GM21390 (cell line): ENCODE results near the gene DHX30.
A peak's percentile ranks its signal among the peaks of the same experiment; 100 is the strongest.
"Not testable (repeated sequence)": the region's sequence is repeated elsewhere in the genome, so short reads cannot be mapped to it uniquely, and the experiment has no call there.

Experiments used
- ATAC-seq: cut with Tn5 transposase; IDR thresholded peaks from one replicate; pipeline ENCODE4 v1.9.1; 2021; ENCODE audit not compliant: unreplicated experiment

The DHX30 gene, protein sequence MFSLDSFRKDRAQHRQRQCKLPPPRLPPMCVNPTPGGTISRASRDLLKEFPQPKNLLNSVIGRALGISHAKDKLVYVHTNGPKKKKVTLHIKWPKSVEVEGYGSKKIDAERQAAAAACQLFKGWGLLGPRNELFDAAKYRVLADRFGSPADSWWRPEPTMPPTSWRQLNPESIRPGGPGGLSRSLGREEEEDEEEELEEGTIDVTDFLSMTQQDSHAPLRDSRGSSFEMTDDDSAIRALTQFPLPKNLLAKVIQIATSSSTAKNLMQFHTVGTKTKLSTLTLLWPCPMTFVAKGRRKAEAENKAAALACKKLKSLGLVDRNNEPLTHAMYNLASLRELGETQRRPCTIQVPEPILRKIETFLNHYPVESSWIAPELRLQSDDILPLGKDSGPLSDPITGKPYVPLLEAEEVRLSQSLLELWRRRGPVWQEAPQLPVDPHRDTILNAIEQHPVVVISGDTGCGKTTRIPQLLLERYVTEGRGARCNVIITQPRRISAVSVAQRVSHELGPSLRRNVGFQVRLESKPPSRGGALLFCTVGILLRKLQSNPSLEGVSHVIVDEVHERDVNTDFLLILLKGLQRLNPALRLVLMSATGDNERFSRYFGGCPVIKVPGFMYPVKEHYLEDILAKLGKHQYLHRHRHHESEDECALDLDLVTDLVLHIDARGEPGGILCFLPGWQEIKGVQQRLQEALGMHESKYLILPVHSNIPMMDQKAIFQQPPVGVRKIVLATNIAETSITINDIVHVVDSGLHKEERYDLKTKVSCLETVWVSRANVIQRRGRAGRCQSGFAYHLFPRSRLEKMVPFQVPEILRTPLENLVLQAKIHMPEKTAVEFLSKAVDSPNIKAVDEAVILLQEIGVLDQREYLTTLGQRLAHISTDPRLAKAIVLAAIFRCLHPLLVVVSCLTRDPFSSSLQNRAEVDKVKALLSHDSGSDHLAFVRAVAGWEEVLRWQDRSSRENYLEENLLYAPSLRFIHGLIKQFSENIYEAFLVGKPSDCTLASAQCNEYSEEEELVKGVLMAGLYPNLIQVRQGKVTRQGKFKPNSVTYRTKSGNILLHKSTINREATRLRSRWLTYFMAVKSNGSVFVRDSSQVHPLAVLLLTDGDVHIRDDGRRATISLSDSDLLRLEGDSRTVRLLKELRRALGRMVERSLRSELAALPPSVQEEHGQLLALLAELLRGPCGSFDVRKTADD

DNA sequence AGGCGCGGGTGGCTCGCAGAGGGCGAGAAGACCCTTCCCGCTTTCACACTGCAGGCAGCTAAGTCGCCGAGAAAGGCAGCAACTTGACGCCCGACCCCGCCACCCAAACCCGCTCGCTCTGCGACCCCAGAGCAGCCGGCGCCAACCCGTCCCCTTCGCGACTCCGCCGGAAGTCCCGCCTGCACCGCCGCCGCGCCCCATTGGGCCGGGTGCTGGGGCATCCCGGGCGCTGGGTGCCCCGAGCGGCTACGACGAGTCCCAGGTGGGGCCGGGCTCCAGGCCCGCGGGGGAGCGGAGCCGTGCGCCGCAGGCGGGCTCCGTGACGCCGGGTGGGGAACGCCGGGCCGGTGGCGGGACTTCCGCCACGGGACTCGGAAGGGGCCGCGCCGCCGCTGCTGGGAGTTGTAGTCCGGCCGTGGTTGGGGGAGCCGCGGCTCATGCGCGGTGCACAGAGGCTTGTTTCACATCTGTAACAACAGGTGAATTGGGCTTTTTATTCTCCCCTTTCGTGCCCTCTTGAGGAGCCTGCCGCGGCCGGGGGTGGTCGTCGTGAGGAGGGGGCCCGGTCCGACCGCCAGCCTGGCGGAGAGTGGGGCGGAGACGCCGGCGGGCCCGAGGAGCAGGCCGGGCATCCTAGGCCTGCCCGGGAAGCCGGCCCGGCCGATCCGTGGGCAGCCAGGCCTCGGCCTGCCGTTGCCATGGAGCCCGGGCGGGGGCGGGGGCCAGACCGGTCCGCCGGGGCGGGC, at the start of gene DHX30:
Gene DHX30 (plus strand): TSS at position 405 of the 746 bp plus-strand sequence. CDS start 7,546 bp downstream, outside the sequence.
- peak; percentile 86 for ATAC-seq

DNA sequence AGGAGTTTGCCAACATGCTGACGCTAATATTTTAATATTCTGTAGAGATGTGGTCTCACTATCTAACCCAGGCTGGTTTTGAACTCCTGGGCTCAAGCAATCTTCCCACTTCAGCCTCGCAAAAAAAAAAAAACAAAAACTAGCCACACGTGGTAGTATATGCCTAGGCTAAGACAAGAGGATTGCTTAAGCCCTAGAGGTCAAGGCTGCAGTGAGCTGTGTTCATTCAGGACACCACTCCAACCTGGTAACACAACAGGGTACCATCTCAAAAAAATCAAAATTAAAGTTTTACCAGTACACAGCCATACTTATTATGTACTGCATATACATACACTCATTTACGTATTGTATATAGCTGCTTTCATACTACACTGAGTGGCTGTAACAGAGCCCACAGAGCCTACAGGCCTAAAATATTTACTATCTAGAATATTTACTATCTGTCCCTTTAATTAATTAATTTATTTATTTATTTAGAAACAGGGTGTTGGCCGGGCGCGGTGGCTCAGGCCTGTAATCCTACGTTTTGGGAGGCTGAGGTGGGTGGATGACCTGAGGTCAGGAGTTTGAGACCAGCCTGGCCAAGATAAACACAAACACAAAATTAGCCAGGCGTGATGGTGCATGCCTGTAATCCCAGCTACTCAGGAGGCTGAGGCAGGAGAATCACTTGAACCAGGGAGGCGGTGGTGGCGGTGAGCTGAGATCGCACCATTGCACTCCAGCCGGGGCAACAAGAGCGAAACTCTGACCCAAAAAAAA, 44.5 kb upstream of the DHX30 start:
- ATAC-seq: no peak

DNA sequence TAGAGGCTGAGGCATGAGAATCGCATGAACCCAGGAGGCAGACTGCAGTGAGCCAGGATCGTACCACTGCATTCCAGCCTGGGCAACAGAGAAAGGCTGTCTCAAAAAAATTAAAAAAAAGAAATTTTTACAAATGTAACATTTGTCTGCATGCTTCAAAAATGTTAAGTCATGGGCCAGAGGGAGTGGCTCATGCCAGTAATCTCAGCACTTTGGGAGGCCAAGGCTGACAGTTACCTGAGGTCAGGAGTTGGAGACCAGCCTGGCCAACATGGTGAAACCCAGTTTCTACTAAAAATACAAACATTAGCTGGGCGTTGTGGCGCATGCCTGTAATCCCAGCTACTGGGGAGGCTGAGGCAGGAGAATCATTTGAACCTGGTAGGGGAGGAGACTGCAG, 42.7 kb upstream of the DHX30 start:
- ATAC-seq: not testable (repeated sequence)

DNA sequence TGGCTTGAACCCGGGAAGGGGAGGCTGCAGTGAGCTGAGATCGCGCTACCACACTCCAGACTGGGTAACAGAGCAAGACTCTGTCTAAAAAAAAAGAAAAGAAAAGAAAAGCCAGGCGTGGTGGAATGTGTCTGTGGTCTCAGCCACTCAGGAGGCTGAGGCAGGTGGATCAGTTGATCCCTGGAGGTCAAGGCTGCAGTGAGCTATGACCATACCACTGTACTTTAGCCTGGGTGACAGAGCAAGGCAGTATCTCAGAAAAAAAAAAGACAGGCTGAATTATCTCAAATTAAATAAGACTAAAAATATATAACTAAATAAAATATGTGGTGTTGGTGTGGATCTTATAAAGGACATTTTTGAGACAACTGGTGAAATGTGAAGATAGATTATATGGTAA, 41.9 kb upstream of the DHX30 start:
- ATAC-seq: no peak

DNA sequence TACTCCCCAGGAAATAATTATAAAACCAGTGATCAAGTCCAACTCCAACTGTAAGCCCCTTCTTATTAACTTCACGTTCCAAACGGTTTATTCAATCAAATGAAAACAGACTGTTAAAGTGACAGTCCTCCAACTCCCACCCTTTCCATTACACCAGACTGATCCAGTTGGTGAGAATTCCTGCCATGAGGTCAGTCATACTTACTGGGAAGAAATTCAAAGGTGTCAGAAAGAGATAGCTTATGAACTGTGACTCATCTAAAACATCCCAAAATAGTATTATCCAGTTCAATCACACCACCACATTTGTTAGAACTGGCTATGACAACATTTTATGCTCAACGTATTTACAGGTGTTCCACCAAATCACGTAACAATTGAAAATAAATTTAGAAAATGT, 40.7 kb upstream of the DHX30 start:
- ATAC-seq: no peak

DNA sequence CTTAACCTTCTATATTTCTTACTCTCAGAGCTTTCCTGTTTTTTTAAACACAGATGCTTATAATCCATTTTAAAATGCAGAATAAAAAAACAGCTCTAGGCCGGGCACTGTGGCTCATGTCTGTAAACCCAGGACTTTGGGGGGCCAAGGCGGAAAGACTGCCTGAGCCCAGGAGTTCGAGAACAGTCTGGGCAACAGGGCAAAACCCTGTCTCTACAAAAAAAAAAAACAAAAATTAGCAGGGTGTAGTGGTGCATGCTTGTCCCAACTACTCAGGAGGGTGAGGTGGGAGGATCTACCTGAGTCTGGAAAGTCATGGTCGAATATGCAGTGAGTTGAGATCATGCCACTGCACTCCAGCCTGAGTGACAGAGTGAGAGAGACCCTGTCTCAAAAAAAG, 36.8 kb upstream of the DHX30 start:
- ATAC-seq: no peak

DNA sequence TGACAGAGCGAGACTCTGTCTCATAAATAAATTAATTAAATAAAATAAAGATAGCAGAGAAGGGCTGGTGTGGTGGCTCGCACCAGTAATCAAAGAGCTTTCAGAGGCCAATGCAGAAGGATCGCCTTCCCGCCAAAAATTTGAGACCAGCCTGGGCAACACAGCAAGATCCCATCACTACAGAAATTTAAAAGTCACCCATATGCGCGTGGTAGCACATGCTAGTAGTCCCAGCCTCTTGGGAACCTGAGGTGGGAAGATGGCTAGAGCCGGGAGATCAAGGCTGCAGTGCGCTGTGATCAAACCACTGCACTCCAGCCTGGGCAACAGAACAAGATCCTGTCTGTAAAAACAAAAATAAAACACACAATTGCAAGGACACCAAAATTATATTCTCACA, 30.9 kb upstream of the DHX30 start:
- no peak for ATAC-seq

DNA sequence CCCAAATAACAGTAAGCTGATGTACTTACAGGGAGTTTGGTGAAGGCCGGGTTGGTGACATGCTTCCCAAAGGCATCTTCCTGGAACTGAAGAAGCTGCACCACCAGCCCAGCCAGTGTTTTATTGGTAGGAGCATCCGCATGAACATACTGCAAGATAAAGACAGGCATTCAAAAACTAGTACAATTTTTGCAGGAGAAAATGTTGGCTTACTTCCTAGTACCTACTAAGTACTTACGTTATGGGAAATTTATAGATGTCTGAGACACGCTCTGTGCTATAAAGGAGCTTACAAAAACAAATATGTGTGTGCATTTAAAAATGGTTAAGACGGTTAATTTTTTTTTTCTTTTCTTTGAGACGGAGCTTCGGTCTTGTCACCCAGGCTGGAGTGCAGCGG, 30.1 kb upstream of the DHX30 start:
- no peak for ATAC-seq

DNA sequence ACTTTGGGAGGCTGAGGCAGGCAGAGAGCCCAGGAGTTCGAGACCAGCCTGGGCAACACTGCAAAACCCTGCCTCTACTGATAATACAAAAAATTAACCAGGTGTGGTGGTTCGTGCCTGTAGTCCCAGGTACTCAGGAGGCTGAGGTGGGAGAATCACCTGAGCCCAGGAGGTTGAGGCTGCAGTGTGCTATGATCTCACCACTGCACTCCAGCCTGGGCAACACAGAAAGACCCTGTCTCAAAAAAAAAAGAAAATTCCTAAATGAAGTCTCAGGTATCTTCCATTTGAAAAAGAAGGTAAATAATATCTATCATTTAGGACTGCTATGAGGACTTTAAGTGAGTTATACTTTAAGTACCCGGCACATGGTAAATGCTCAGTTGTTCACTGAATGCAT, 24.2 kb upstream of the DHX30 start:
- no peak for ATAC-seq

DNA sequence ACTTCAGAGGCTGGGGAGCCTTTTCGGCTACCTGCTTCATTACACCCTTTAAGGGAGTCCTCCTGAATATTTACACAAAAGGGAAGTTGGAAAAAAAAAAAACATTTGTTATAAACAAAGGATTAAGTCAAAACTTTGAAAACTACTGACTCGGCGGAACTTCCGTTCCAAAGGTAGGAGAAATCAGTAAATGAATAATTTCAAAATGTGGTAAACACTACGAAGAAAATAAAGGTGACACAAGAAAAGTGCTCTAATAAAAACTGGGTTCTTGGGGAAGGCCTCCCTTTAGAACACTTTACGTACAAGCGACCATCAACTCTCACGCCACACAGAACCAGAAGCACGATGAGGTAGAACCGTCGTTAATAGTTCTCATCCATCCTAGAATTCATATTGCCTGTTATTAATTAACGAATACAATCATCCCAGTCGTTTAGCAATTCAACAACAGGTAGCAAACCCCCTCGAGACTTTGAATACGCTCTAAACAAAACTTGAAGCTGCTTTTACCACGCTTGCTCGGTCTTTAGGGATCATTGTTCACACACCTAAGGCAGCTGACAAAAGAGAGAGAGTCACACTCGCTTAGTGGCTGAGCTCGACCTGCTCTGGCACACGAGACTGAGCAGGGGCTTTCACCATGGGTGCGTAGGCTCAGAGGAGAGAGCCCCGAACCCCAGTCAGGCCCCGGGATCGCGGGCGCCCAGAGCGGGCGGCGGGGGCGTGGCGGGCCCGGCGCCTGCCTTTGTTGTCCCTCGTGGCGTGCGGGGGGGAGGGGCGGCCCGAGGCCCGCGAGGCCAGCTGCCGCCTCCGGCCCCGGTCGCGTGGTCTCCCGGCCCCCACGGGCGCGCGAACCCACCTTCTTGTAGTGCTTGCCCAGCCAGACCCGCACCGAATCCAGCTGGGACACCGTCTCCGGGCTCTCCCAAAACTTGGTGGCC, 21.9 kb upstream of the DHX30 start:
- ATAC-seq: peak; percentile 31

DNA sequence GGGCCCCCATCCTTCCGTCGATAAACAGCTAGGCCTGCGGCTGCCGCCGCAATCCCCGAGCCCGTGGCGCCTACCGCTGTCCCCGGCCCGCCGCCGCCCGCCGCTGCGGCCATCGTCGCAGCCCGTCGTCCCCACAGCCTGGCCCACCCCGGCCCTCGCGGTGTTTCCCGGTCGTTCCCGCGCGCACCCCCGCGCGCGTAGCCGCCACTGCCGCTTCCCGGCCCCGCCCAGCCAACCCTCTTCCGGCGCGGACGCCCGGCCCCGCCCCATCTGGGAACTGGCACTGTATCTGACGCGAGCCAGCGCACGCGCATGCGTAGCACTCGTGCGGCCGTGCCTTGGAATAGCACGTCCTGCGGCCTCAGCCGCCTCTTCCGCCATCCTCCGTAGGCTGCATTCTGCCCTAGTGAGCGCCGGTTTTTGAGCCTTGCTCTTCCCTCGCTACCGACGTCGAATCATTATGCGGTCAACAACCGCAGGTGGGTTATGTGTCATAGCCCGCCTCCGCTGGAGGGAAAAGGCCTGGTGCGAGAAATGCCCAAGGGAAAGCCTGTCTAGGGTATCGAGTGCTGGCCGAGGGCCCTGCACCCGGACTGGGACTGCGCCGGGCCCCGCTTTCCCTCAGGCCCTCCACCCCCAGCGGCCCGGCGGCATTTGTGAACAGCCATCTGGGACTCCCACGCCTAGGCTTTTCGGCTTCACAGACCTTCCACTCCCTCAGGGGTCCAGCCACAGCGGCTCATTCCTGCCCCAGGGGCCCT, 21.1 kb upstream of the DHX30 start, which contains the start of gene SMARCC1:
Gene SMARCC1 (minus strand): TSS at position 209 of the 761 bp plus-strand sequence. CDS start 96 bp downstream, at position 113.
- peak; percentile 81 for ATAC-seq

DNA sequence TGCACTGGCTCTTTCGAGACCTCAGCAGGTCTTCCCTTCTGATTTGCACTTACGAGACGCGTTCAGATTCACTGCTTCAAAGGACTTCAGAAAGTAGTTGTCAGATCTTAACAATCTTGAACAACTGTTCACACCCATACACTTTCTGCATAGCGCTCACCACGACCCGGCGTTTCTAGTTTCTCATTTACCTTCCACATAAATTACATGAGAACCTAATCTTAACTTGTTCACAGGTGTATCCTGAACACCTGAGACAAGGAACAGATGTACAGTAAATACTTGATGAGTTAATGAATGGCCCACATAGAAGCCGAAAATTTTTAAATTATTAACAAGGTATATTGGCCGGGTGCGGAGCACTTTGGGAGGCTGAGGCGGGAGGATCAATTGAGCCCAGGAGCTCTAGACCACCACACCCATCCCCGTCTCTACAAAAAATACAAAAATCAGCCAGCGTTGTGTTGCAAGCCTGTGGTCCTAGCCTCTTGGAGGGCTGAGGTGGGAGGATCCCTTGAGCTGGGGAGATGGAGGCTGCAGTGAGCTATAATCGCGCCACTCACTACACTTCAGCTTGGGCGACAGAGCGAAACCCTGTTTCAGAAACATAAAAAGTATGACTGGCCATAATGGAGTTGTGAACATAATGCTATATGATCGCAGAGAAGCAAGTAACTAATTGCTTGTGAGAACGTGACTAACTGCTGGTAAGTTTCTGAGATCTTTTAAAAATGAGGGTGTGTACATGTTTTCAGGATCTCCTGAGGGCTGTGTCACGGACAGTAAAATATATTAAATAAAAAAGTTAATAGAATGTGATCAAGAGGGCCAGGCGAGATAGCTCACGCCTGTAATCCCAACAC, 20.3 kb upstream of the DHX30 start:
- no peak for ATAC-seq

DNA sequence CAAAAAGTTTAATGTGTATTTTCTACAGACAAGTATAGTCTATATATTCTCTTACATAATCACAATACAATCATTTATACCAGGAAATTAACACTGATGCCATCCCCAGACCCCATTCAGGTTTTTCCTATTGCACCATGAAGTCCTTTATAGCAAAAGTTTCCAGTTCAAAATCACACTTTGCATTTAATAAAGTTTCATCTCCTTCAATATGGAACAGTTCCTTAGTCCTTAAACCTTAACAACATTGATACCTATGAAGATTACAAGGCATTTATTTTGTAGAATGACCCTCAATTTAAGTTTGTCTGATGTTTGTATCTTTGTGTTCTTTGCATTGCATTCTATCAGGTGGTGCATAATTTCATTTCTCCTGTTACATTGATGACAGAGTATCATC, 19.3 kb upstream of the DHX30 start:
- no peak for ATAC-seq

DNA sequence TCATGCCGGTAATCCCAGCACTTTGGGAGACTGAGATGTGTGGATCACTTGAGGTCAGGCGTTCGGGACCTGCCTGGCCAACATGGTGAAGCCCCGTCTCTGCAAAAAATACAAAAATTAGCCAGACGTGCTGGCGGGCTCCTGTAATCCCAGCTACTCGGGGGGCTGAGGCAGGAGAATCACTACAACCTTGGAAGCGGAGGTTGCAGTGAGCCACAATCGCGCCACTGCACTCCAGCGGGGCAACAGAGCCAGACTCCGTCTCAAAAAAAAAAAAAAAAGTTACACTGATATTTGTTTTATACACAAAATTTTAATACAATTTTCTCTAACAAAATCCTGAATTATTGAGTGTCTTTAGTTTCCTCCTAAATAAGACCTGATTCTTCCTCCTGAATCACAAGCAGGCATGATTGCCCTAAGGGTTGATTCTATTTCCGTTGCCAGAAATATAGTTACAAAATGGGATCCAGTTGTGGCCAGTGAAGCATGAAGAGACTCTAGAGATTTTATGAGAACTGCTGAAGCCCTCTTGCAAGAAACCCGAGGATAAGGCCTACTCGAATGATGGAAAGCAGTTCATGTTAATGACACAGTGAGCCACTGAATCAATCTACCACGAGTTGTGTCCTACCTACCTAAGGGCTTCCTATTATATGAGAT, 11.6 kb upstream of the DHX30 start:
- ATAC-seq: no peak

DNA sequence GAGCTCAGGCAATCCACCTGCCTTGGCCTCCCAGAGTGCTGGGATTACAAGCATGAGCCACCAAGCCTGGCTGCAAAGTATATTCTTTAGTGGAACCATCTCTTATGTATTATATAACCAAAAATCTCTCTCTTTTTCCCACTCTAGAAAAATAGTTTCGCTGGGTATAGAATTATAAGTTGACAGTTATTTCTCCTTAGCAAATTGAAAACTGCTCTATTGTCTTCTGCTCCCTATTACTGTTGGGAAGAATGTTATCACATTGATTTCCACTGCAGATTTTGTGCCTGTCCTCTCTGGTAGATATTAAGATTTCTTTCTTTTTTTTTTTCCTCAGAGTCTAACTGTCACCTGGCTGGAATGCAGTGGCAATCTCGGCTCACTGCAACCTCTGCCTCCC, 10.2 kb upstream of the DHX30 start:
- ATAC-seq: no peak

DNA sequence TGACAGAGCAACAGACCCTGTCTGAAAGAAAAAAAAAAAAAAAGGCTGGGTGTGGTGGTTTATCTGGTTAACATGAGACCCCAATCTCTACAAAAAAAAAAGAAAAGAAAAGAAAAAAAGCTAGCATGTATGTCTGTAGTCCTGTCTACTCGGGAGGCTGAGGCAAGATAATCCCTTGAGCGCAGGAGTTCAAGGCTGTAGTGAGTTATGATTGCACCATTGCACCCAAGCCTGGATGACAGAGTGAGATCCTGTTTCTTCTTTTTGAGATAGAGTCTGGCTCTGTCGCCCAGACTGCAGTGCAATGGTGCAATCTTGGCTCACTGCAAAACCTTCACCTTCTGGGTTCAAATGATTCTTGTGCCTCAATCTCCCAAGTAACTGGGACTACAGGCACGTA, 8.4 kb upstream of the DHX30 start:
- ATAC-seq: no peak

DNA sequence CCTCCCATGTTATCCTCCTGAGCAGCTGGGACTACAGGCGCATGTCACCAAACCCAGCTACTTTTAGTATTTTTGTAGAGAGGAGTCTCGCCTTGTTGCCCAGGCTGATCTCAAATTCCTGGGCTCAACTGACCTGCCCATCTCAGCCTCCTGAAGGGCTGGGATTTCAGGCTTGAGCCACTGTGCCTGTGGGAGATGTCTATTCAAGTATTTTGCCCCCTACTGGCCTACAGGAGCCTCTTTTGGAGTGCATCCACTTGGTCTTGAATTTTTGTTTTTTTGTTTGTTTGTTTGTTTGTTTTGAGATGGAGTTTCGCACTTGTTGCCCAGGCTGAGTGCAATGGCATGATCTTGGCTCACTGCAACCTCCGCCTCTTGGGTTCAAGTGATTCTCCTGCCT, 3.2 kb upstream of the DHX30 start:
- ATAC-seq: no peak
